CD4-positive, alpha-beta T cell treated with Interleukin-21 for 1 hour (primary cell): Measurements from ENCODE around the gene PIGU.
A peak's percentile ranks its signal among the peaks of the same experiment; 100 is the strongest.
"Not testable (repeated sequence)": the region's sequence is repeated elsewhere in the genome, so short reads cannot be mapped to it uniquely, and the experiment has no call there.

ENCODE experiments used
- DNase-seq: peaks from one replicate; pipeline ENCODE4 v3.0.0-alpha.2; 2020

PIGU gene

GRCh38 chr20:34621383-34622367 is 55.2 kb downstream of the PIGU start:
- DNase-seq: no peak

DNA sequence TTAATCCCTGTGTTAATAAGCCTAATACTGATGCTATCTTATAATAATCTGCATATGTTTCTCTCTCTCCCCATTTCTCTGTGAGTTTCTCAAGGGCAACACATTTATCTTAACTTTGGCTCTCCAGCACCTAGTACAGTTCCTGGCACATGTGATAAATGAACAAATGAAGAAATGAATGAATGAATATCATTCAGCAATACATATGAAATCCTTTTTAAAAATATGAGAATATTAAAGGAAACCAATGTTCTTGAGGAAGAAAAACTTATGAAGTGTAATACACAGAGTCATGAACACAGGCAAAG is 55.9 kb downstream of the PIGU start:
- DNase-seq: no peak

GRCh38 chr20:34618676-34619075 is 58.2 kb downstream of the PIGU start:
- DNase-seq: no peak

GRCh38 chr20:34616913-34617312 is 60.0 kb downstream of the PIGU start:
- not testable (repeated sequence) for DNase-seq

DNA sequence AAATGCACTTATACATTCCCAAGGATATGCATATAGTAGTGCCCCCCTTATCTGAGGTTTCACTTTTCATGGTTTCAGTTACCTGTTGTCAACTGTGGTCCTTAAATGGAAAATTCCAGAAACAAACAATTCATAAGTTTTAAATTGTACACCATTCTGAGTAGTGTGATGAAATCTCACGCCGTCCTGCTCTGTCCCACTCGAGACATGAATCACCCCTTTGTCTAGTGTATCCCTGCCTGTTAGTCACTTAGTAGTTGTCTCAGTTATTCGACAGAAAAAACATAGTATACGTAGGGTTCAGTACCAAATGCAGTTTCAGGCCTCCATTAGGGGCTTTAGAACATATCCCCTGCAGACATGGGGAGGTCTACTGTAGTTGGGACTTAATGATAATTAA is 61.4 kb downstream of the PIGU start:
- DNase-seq: no peak

DNA sequence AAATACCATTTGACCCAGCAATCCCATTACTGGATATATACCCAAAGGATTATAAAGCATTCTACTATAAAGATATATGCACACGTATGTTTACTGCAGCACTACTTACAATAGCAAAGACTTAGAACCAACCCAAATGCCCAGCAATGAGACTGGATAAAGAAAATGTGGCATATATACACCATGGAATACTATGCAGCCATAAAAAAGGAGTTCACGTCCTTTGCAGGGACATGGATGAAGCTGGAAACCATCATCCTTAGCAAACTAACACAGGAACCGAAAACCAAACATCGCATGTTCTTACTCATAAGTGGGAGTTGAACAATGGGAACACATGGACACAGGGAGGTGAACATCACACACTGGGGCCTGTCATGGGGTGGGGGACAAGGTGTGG is 64.9 kb downstream of the PIGU start:
- DNase-seq: not testable (repeated sequence)

GRCh38 chr20:34607066-34607465 is 69.8 kb downstream of the PIGU start:
- no peak for DNase-seq

GRCh38 chr20:34604980-34605788 is 71.7 kb downstream of the PIGU start:
- no peak for DNase-seq

DNA sequence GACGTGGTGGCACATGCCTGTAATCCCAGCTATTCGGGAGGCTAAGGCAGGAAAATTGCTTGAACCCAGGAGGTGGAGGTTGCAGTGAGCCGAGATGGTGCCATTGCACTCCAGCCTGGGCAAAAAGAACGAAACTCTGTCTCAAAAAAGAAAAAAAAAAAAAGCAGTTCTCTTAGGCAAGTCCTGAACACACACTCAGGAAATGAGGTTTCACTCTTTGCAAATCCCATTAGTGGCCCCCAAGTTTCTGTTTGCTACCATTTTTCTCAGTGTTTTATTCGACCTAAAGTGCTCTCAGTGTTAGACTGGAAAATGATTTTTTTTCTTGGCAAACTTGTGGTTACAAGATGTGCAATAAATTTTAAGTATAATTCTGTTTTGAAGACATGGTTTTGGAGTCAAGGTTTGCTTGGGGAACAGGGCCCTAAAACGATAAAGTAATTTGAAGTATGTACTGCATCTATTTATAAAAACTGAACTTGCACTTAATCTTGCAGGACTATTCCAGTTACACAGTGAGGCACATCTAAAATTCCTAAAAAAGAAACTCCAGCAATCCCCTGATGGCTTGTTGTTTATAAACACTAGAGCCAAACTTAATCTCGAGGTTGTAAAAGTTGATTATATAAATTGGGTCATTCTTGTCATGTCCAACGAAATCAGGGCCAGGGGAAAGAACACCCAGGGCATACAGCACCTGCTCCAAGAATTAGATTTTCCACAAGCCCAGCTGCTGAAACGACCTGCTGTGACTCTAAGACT is 75.8 kb downstream of the PIGU start:
- DNase-seq: no peak

DNA sequence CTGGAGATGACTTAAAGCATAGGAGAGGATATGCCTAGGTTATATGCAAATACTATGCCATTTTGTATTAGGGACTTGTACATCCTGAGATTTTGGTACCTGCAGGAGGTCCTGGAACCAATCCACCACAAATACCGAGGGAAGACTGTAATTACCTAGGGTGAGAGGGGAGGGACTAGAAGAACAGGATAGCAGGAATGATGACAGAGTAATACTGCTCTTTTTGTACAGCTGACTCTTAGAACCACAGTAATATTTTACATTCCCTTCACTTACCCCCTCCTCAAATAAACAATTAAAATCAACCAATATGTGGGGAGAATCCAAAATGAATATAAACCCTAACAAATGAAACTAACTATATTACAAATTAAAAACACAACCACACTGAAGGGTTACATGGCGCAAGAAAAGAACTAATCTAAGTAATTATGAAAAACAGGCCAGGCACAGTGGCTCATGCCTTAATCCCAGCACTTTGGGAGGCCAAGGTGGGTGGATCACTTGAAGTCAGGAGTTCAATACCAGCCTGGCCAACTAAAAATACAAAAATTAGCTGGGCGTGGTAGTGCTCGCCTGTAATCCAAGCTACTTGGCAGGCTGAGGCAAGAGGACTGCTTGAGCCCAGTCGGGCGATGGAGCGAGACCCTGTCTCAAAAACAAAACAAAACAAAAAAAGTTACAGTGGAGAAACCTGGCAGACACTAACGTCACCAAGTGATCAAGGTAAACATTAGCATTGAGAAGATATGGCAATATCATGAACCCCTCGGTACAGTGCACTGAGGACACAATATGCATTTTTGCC is 81.3 kb downstream of the PIGU start:
- no peak for DNase-seq

DNA sequence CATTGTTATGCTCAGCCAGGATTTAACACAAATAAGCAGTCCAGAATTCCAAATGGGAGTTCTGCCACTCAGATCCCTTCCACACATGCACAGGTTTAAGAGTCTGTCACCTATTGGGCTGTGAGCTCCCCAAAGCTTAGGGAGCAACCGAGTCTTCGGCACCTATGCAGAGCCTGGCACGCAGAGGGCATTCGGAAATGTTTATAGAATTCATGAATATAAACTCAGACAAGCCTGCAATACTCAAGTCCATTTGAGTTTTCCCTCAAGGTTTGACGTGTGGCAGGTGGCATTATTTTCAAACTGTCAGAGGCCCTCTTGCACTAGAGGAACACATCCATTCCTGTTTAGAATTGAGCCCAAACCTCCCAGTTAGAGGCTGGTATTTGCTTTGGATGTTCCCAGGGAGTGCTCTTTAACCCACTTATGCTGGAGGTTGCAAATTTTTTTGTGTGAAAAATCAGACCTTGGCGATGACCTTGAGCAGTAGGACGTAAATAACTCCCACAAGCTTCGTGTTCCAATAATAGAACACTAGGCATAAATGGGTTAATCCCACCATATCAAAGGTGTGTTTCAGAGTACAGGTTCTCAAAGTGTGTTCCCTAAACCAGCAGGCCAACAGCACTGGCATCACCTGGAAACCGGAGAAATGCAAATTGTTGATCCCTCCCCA is 90.3 kb downstream of the PIGU start:
- DNase-seq: no peak

DNA sequence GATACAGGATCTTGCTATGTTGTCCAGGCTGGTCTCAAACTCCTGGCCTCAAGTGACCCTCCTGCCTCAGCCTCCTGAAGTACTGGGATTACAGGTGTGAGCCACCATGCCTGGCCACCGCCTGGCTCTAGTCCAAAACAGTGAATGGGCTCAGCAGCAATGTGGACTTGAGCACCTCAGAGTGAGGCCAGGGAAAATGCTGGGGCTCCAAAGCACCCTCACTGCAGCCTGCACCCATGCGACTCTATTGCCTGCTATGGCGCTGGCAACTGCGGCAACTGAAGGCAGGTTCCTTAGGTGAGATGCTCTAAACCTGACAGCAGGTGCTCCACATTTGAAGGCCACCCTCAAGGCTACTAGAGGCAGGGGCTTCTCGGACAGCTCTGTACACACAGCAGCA is 91.9 kb downstream of the PIGU start:
- DNase-seq: no peak

DNA sequence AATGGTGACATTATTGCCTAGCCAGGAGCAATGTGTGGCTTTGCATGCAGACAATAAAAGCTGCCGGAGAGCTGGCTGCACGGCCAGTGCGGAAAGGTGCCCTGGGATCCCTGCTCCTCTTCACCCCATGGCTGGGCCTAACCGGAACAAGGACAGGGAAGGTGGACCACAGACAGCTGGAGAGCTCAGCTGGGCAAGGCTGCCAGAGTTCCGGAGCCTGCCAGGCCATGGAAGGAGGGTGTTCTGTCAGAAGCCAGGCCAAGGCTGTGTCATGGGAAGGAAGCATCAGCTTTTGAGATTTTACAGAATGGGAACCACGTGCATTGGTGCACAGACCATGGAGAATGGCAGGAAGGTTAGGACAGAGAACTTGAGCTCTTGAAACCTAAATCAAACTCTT is 93.3 kb downstream of the PIGU start:
- no peak for DNase-seq

GRCh38 chr20:34582911-34583310 is 94.0 kb downstream of the PIGU start:
- no peak for DNase-seq

- no peak for DNase-seq
Measured at GRCh38 chr20:34582221-34582620, 94.7 kb downstream of the PIGU start.

DNA sequence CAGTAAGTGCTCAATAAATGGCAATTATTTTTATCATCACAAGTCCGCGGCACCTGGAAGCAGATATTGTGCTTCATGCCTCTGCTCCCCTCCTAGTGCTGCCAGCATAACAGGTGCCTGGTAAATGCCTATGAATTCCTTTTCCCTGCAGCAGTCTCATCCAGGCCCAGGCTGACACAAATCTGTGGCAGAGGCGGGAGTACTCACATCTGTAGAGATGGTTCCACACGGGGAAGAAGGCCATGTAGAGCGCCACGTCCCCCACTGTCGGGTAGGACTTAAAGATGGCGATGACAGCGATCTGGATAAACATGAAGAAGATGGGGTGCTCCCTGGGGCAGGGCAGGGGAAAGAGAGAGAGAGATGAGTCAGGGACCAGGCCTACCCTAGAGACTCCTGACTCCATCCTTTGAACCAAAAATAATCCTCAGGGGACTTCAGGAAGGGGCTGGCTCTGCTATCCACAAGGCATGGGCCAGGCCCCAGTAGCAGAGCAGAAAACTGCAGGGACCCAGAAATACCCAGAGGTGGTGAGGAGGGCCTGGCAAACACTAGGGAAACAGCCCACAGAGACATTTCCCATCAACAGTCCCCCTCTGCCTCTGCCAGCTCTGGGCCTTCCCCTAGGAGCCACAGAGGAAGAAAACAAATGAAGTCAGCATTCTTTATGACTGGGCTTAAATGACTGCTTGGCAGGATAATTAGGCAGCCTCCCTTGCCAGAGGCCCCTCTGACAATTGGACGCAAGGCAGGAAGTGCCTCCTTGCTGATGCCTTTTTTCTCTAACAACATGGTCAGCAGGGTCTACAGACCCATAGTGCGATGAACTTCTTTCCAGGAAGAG is 95.3 kb downstream of the PIGU start:
- no peak for DNase-seq

GRCh38 chr20:34579979-34580940 is 96.6 kb downstream of the PIGU start:
- DNase-seq: peak; percentile 28

DNA sequence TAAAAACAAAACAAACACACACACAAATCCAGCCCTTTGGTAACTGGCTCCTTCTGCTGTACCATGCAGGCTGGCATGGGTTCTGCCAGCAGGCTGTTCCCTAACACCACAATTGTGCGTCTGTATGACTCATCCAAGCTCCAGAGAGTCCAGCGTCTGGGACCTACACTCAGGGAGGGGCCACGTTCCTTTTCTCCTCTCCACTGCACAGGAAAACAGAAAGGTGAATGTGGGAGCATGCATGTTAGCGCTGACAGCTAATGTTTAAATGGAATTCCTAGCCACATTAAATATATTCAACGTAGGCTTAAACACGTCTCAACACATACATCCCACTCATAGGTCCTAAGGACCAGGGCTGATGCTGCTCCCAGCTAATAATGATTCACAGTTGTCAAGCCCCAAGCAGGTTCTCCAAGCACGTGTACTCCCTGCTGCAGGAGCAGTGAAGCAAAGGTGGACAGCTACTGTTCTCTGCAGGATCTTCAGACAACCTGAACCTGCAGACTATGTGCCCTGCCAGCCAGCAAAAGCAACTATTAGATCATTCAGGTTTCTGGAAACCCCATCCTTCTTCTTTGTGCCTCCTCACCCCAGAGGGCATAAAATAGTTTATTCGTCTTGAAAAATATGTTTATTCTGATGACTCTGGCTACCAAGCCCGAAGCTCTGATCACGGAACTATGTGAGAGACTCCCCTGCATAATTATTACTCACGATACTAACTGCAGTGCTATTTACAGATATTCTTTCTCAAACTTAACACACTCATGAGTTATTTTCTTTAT is 97.5 kb downstream of the PIGU start:
- DNase-seq: no peak

GRCh38 chr20:34578521-34578920 is 98.4 kb downstream of the PIGU start:
- DNase-seq: no peak
